HG03442 (cell line): ENCODE results near the gene AIF1L.

Source experiments
- ATAC-seq: cut with Tn5 transposase; IDR thresholded peaks from one replicate; pipeline ENCODE4 v1.9.1; 2021; ENCODE audit warnings: mild to moderate bottlenecking, moderate library complexity; ENCODE audit not compliant: unreplicated experiment

The AIF1L gene

GRCh38 chr9:131161585-131161984 is 65.3 kb downstream of the AIF1L start:
- no peak for ATAC-seq

- ATAC-seq, result no peak
These were observed 66.6 kb downstream of the AIF1L start for GRCh38 chr9:131162886-131163285.

- no peak for ATAC-seq
These were observed 69.2 kb downstream of the AIF1L start for GRCh38 chr9:131165523-131165922.

- no peak for ATAC-seq
These were observed 70.9 kb downstream of the AIF1L start for GRCh38 chr9:131167146-131167692.

- ATAC-seq, result no peak
These were observed 71.6 kb downstream of the AIF1L start for GRCh38 chr9:131167936-131168335.

- ATAC-seq, result no peak
These were observed 73.4 kb downstream of the AIF1L start for GRCh38 chr9:131169563-131170240.
